NCI-H1694 treated with DMSO at 0.1 percent for 48 hours (cell line): ENCODE results near the gene NPR3.
"Not testable (repeated sequence)": the region's sequence is repeated elsewhere in the genome, so short reads cannot be mapped to it uniquely, and the experiment has no call there.

Source experiments
- DNase-seq: peaks from one replicate; lab custom pipeline; 2025; lab: John Stamatoyannopoulos, UW

Gene NPR3

DNA sequence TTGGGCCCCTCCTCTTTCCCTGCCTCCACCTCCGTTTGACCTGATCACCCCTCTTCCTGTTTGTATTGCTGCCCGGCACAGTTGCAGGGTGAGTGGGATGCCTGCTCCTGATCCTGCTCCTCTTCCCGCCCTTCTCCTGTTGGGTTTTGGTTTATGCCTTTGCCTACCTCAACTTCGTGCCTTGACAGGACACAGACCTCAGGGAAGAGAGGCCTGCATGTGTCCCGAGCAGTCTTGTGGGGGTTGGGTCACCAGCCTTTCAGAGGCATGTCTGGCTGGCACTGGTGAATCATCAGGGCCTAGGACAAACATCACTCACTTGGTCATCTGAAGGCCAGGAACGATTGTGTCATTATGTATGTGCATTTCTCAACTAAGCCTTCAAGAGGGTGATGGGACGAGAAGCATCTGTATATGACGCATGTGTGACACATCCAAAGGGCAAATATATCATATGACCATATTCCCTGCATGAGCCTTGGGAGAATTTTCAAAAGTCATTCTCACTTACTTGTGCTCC, 56.9 kb downstream of the NPR3 start:
- DNase-seq: no peak

- DNase-seq: no peak
Measured at GRCh38 chr5:32769711-32770110, 58.6 kb downstream of the NPR3 start.

- DNase-seq: no peak
Measured at GRCh38 chr5:32770444-32770843, 59.3 kb downstream of the NPR3 start.

DNA sequence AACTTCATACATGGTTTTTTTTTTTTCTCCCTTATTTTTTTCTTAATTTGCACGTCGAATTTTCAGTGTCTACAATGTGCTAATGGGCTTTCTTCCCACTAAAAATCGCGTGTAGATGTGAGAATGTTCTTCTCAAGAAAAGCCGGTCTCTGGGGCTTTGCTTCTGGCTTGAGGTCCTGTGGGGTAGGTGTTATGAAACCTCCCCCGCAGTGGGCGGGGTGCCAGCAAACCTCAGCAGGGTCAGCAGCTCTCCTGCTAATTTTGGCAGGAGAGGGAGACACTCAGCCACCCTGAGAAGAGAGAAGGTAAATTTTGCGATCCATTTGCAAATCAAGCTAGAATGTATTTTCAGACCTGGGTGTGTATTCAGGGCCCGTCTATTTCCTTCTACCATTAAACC, 59.9 kb downstream of the NPR3 start:
- no peak for DNase-seq

GRCh38 chr5:32773944-32774343, 62.8 kb downstream of the NPR3 start:
- no peak for DNase-seq

GRCh38 chr5:32776200-32776599, 65.1 kb downstream of the NPR3 start:
- no peak for DNase-seq

- DNase-seq: no peak
Measured at GRCh38 chr5:32777222-32777621, 66.1 kb downstream of the NPR3 start.

GRCh38 chr5:32777733-32778132, 66.6 kb downstream of the NPR3 start:
- DNase-seq: no peak

- no peak for DNase-seq
Measured at GRCh38 chr5:32778403-32778802, 67.3 kb downstream of the NPR3 start.

DNA sequence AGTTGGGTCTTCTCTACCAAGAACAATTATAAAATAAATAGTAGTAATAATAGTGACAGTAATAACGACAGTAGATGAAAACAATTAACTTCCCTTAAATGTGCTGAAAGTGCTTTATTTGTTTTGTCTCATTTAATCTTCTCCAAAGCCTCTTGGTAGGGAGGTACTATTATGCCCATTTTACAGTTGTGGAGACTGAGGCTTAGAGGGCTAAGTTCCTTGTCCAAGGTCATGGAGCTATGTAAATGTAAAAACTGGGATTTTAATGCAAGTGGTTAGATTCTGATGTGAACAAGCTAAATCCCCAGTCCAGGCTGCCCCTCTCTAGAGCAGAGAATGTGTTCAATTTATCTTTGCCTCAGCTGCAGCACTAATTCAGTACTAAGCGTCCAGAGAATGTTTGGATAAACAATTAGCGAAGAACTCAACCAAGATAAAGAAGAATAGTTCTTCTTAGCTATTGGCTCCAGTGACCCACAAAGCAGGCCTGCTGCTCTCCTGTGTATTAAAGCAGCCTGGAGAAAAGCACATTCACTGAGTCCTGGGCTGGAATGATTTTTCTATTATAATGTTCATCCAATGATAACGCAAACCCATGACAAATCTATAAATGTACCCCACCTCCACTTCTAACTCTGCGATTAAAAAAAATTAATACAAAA, 68.8 kb downstream of the NPR3 start:
- DNase-seq: no peak

GRCh38 chr5:32780508-32780919, 69.4 kb downstream of the NPR3 start:
- DNase-seq: no peak

DNA sequence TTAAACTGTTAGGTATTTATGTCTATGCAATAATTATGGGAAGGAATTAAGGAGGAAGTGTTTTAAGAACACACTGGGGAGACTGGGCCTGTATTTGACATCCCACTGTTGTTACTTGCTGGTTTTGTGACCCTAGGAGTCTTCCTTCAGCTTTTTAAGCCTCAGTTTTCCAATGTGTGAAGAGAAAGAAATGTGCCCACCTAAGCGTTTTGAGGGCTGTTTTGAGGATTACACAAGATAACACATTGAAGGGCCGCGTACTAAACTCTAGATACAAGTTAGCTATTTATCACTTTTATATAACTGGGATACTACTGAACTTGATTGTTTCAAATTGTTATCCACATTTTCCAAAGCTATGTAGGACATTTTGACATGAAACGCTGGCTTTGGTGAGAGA, 72.5 kb downstream of the NPR3 start:
- DNase-seq: no peak

GRCh38 chr5:32785611-32786254, 74.6 kb downstream of the NPR3 start:
- no peak for DNase-seq

- no peak for DNase-seq
Measured at GRCh38 chr5:32786311-32786710, 75.2 kb downstream of the NPR3 start.

- no peak for DNase-seq
Measured at GRCh38 chr5:32790411-32790951, 79.4 kb downstream of the NPR3 start.

- DNase-seq: no peak
Measured at GRCh38 chr5:32791536-32792243, 80.6 kb downstream of the NPR3 start.

GRCh38 chr5:32794086-32794485, 83.0 kb downstream of the NPR3 start:
- no peak for DNase-seq

DNA sequence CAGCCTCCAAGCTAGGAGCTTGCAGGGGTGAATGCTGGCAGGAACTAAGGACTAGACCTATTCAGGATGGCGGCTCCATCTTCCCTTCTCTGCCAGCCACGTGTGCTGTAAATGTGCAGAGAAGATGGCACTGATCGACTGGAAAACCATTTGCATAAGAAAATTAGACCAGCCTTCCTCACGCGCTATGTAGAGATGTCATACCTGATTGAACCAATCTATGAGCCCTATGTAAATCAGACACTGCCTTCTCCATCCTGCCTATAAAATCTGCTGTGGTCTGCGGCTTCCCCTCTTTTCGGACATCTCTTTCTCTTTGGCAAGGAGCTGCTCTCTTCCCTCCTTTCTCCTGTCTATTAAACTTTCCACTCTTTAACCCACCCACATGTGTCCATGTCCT, 91.6 kb downstream of the NPR3 start:
- no peak for DNase-seq

- no peak for DNase-seq
Measured at GRCh38 chr5:32803656-32804055, 92.5 kb downstream of the NPR3 start.

DNA sequence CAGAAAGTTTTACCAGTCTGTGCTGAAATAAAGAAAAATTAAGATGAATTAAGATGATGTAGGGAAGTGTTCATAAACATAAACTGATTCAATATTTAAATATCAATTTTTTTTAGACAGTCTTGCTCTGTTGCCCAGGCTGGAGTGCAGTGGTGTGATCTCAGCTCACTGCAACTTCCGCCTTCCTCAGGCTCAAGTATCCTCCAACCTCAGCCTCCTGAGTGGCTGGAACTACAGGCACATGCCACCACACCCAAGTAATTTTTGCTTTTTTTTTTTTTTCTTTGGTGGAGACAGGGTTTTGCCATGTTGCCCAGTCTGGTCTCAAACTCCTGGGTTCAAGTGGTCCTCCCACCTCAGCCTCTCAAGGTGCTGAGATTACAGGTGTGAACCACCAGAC, 94.3 kb downstream of the NPR3 start:
- not testable (repeated sequence) for DNase-seq

DNA sequence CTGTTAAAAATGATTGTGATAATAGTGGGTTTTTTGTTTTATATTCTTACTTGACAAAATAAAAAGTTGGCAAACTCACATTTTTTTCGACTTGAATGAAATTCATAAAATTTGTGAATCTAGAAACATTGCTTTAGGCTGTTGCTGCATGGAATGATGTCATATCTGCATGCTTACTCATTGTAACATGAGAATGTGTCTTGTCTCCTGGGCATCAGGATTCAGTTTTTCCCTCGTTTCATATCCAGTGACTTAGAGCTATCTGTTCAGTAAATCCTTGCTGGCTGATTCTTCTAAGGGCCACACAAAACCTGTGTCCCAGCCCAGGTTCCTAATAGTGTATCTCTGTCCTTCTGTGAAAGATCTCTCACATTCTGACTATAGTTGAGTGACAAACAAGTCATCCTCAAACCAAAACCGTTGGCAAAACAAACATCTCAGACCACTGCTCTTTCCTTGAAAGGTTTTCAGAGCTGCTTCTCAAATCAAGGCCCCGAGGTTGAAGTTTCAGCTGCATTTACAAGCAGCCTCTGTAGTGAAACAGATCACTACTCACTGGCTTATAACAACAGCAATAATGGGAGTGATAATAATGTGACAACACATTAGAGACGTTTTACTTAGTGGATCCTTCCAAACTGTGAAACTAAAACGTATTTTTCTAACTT, 95.0 kb downstream of the NPR3 start:
- DNase-seq: no peak

GRCh38 chr5:32808783-32809182, 97.7 kb downstream of the NPR3 start:
- no peak for DNase-seq
